HG03280 (cell line): ENCODE results near the gene SCARB1.

Experiments
- ATAC-seq: cut with Tn5 transposase; IDR thresholded peaks from one replicate; pipeline ENCODE4 v1.9.1; 2021; ENCODE audit warnings: mild to moderate bottlenecking, moderate library complexity; ENCODE audit not compliant: unreplicated experiment

The SCARB1 gene

GRCh38 chr12:124736115-124737039 is 127.3 kb downstream of the SCARB1 start:
- ATAC-seq: no peak

- no peak for ATAC-seq
Measured at GRCh38 chr12:124734224-124734788, 129.4 kb downstream of the SCARB1 start.

GRCh38 chr12:124733086-124733485 is 130.6 kb downstream of the SCARB1 start:
- no peak for ATAC-seq

GRCh38 chr12:124732275-124733075 is 131.2 kb downstream of the SCARB1 start:
- ATAC-seq: no peak

GRCh38 chr12:124731869-124732268 is 131.8 kb downstream of the SCARB1 start:
- ATAC-seq: no peak

GRCh38 chr12:124730455-124730932 is 133.2 kb downstream of the SCARB1 start:
- no peak for ATAC-seq

GRCh38 chr12:124727922-124728321 is 135.7 kb downstream of the SCARB1 start:
- no peak for ATAC-seq

- ATAC-seq: no peak
Measured at GRCh38 chr12:124727264-124727800, 136.3 kb downstream of the SCARB1 start.
